Liver (tissue), 9 donors: ENCODE data around the gene NEK2. TPM values are rescaled to one million over a fixed set of nuclear protein-coding genes. Genes with fewer than 3 reads are reported as not detected.
"Not testable (repeated sequence)": the region's sequence is repeated elsewhere in the genome, so short reads cannot be mapped to it uniquely, and the experiment has no call there.

Source experiments
- DNase-seq: peaks from one replicate; pipeline ENCODE4 v3.0.0-alpha.2; 2017; ENCODE audit warnings: low spot score
- H3K27ac ChIP-seq, 2 donors: one replicate each; pipeline ENCODE4 v1.7.0; 2013; ENCODE audit warnings: inconsistent platforms in 2 of 2, low read length in 2 of 2, control low read depth in 1 of 2, low read depth in 1 of 2, mild to moderate bottlenecking in 1 of 2
- H3K27me3 ChIP-seq, 4 donors: one replicate each; pipeline versions ENCODE4 v1.6.1 to v1.7.0; 2013; ENCODE audit warnings: low read length in 3 of 4, inconsistent platforms in 1 of 4, mild to moderate bottlenecking in 1 of 4, moderate library complexity in 1 of 4; ENCODE audit not compliant: control insufficient read depth in 4 of 4, insufficient read depth in 4 of 4
- H3K36me3 ChIP-seq, 4 donors: one replicate each; pipeline versions ENCODE4 v1.6.1 to v1.7.0; 2013; ENCODE audit warnings: low read length in 3 of 4, mild to moderate bottlenecking in 3 of 4, low read depth in 1 of 4, moderate library complexity in 1 of 4; ENCODE audit not compliant: control insufficient read depth in 4 of 4, insufficient read depth in 3 of 4
- H3K4me1 ChIP-seq, 4 donors: one replicate each; pipeline versions ENCODE4 v1.6.1 to v1.7.0; 2013; ENCODE audit warnings: low read length in 3 of 4, mild to moderate bottlenecking in 3 of 4, moderate library complexity in 1 of 4; ENCODE audit not compliant: control insufficient read depth in 4 of 4, insufficient read depth in 4 of 4
- H3K4me3 ChIP-seq, 3 donors: one replicate each; pipeline versions ENCODE4 v1.6.1 to v1.7.0; 2013; ENCODE audit warnings: low read length in 3 of 3, control low read depth in 1 of 3, low read depth in 1 of 3, mild to moderate bottlenecking in 1 of 3
- H3K9ac ChIP-seq, 2 donors: one replicate each; pipeline ENCODE4 v1.7.0; 2013; ENCODE audit warnings: low read length in 2 of 2, mild to moderate bottlenecking in 2 of 2, moderate library complexity in 2 of 2, control low read depth in 1 of 2, low read depth in 1 of 2
- H3K9me3 ChIP-seq, 4 donors: one replicate each; pipeline versions ENCODE4 v1.6.1 to v1.7.0; 2013; ENCODE audit warnings: low read length in 3 of 4; ENCODE audit not compliant: control insufficient read depth in 4 of 4
- ATF3 ChIP-seq: IDR thresholded peaks from 2 replicates; pipeline ENCODE4 v1.6.1; 2016; ENCODE audit warnings: antibody characterized with exemption
- EGR1 ChIP-seq, 2 donors: IDR thresholded peaks; 2 replicates each; pipeline ENCODE4 v1.6.1; 2016 to 2018; ENCODE audit warnings: antibody characterized with exemption in 2 of 2, low read depth in 2 of 2
- FOXA1 ChIP-seq: IDR thresholded peaks from 2 replicates; pipeline ENCODE4 v1.6.1; 2016; ENCODE audit warnings: antibody characterized with exemption
- FOXA2 ChIP-seq: IDR thresholded peaks from 2 replicates; pipeline ENCODE4 v1.6.1; 2016; ENCODE audit warnings: antibody characterized with exemption
- GABPA ChIP-seq, 2 donors: IDR thresholded peaks in 1 of 2; conservative IDR thresholded peaks in 1 of 2; 2 replicates each; pipeline ENCODE4 v1.6.1; 2016; ENCODE audit warnings: antibody characterized with exemption in 2 of 2, mild to moderate bottlenecking in 1 of 2, moderate library complexity in 1 of 2
- HNF4A ChIP-seq, 2 donors: conservative IDR thresholded peaks; 2 replicates each; pipeline ENCODE4 v1.6.1; 2016; ENCODE audit warnings: antibody characterized with exemption in 2 of 2, mild to moderate bottlenecking in 2 of 2
- HNF4G ChIP-seq: IDR thresholded peaks from 2 replicates; pipeline ENCODE4 v1.6.1; 2016; ENCODE audit warnings: antibody characterized with exemption
- JUND ChIP-seq, 2 donors: IDR thresholded peaks; 2 replicates each; pipeline ENCODE4 v1.6.1; 2016; ENCODE audit warnings: antibody characterized with exemption in 2 of 2
- MAX ChIP-seq: IDR thresholded peaks from 2 replicates; pipeline ENCODE4 v1.6.1; 2016; ENCODE audit warnings: antibody characterized with exemption
- NR2F2 ChIP-seq: IDR thresholded peaks from 2 replicates; pipeline ENCODE4 v1.6.1; 2016; ENCODE audit warnings: antibody characterized with exemption
- RAD21 ChIP-seq, 2 donors: IDR thresholded peaks; 2 replicates each; pipeline ENCODE4 v1.6.1; 2016; ENCODE audit warnings: antibody characterized with exemption in 2 of 2, mild to moderate bottlenecking in 2 of 2
- RXRA ChIP-seq, 2 donors: IDR thresholded peaks; 2 replicates each; pipeline ENCODE4 v1.6.1; 2017 to 2018; ENCODE audit warnings: antibody characterized with exemption in 2 of 2, mild to moderate bottlenecking in 1 of 2
- SP1 ChIP-seq: IDR thresholded peaks from 2 replicates; pipeline ENCODE4 v1.6.1; 2018; ENCODE audit warnings: antibody characterized with exemption, mild to moderate bottlenecking
- TAF1 ChIP-seq: conservative IDR thresholded peaks from 2 replicates; pipeline ENCODE4 v1.6.1; 2016; ENCODE audit warnings: antibody characterized with exemption, mild to moderate bottlenecking
- YY1 ChIP-seq: IDR thresholded peaks from 2 replicates; pipeline ENCODE4 v1.6.1; 2016; ENCODE audit warnings: antibody characterized with exemption, mild to moderate bottlenecking
- ZBTB33 ChIP-seq: IDR thresholded peaks from 2 replicates; pipeline ENCODE4 v1.6.1; 2016; ENCODE audit warnings: antibody characterized with exemption
- WGBS: extraction: QIAGEN DNeasy Blood & Tissue Kit; methylation state at CpG from one replicate; pipeline ENCODE4 v1.1.7; 2013; 5-methylcytosine and 5-hydroxymethylcytosine counted together
- polyA plus RNA-seq, 2 donors: library from polyadenylated mRNA; stranded (reverse) in 1 of 2; unstranded in 1 of 2; fragments of 200-250 nt in 1 of 2; fragments of >200 nt in 1 of 2; fragmentation: Nextera tagmentation in 1 of 2; extraction: Ambion mirVana in 1 of 2; gene quantifications; one replicate each; pipeline versions ENCODE4 v1.2.1 to v1.2.3, GENCODE V29; 2013 to 2015
- total RNA-seq, 2 donors: library from RNA; depleted of rRNA; stranded (reverse); fragments of >200 nt; gene quantifications; one replicate each; pipeline ENCODE4 v1.2.3, GENCODE V29; 2014
- TF ChIP-seq, protein P1 (sequence below): fragments of 150-350 bp; IDR thresholded peaks from 2 replicates; pipeline ENCODE4 v1.5.1; 2017; ENCODE audit warnings: improper control_type of control experiment, low read depth, low read length; ENCODE audit not compliant: missing input control
- TF ChIP-seq, protein P2 (sequence below): IDR thresholded peaks from 2 replicates; pipeline ENCODE4 v1.6.1; 2016; ENCODE audit warnings: antibody characterized with exemption, mild to moderate bottlenecking
- donor health status: healthy.
- donor health status: healthy.
- donor health status: healthy.
- donor health status: healthy.
- donor health status: healthy.

The NEK2 gene
- total and polyA plus RNA-seq, 4 donors, result 0.29 to 25.7 (median 1.3) TPM; not detected in 1

DNA sequence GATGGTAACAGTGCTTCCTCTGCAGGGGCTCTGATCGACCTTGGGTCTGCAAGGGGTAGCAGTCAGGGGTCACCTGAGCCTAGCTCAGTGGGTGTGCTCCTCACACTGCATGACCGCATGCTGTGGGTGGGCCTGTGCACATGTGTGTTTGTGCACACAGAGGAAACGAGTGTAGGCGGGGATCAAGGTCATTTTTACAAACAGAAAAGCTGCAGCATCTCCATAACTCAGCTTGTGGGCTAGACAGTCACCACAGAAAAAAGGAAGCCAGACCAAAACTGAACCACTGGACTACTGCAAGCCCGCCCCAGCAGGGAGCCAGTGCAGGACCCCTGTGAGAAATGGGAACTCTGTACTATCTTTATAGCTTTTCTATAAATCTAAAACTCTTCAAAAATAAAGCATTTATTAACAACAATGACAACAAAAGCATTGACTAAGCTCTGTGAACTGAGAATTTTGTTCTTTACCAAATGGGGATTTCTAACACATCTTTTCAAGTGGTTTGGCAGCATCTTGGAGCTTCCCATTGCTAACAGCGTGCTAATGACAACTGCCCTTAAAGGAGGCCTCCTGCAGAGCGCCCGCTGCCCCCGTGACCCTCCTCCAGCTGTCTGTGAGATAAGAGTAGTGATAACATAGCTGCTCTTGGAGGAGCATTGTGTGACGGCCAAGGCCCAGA is 19.9 kb upstream of the NEK2 start:
- no peak for DNase-seq
- Histone ChIP-seq H3K36me3 (no peaks in the 10 kb centered on the region), H3K9me3 (no peaks in the 10 kb centered on the region), H3K27ac (no peak overlapping the region), H3K9ac (no peak overlapping the region), H3K4me3 (no peak overlapping the region), H3K27me3 (no peaks in the 10 kb centered on the region), H3K4me1 (peaks cover 0 to 5% (median 2%) of the 10 kb centered on the region in 4 donors)
- 71% methylated on average over 10 of the region's 10 CpGs for WGBS
- TF ChIP-seq JUND (IDR thresholded peaks at IDR 0.05) (no peak), SP1 (no peak), MAX (no peak), YY1 (no peak), ZBTB33 (no peak), FOXA2 (no peak), RXRA (IDR thresholded peaks at IDR 0.05) (no peak), EGR1 (IDR thresholded peaks at IDR 0.05; ENCODE audit: low read depth in 2 of 2) (no peak), NR2F2 (no peak), RAD21 (IDR thresholded peaks at IDR 0.05) (no peak), TAF1 (no peak), GABPA (IDR thresholded peaks at IDR 0.05 in 1 of 2, conservative IDR thresholded peaks at IDR 0.05 in 1 of 2) (no peak), HNF4G (no peak), HNF4A (conservative IDR thresholded peaks at IDR 0.05) (no peak), FOXA1 (no peak), ATF3 (no peak)
- TF ChIP-seq, protein P1, sequence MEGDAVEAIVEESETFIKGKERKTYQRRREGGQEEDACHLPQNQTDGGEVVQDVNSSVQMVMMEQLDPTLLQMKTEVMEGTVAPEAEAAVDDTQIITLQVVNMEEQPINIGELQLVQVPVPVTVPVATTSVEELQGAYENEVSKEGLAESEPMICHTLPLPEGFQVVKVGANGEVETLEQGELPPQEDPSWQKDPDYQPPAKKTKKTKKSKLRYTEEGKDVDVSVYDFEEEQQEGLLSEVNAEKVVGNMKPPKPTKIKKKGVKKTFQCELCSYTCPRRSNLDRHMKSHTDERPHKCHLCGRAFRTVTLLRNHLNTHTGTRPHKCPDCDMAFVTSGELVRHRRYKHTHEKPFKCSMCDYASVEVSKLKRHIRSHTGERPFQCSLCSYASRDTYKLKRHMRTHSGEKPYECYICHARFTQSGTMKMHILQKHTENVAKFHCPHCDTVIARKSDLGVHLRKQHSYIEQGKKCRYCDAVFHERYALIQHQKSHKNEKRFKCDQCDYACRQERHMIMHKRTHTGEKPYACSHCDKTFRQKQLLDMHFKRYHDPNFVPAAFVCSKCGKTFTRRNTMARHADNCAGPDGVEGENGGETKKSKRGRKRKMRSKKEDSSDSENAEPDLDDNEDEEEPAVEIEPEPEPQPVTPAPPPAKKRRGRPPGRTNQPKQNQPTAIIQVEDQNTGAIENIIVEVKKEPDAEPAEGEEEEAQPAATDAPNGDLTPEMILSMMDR, result no peak
- TF ChIP-seq, protein P2, sequence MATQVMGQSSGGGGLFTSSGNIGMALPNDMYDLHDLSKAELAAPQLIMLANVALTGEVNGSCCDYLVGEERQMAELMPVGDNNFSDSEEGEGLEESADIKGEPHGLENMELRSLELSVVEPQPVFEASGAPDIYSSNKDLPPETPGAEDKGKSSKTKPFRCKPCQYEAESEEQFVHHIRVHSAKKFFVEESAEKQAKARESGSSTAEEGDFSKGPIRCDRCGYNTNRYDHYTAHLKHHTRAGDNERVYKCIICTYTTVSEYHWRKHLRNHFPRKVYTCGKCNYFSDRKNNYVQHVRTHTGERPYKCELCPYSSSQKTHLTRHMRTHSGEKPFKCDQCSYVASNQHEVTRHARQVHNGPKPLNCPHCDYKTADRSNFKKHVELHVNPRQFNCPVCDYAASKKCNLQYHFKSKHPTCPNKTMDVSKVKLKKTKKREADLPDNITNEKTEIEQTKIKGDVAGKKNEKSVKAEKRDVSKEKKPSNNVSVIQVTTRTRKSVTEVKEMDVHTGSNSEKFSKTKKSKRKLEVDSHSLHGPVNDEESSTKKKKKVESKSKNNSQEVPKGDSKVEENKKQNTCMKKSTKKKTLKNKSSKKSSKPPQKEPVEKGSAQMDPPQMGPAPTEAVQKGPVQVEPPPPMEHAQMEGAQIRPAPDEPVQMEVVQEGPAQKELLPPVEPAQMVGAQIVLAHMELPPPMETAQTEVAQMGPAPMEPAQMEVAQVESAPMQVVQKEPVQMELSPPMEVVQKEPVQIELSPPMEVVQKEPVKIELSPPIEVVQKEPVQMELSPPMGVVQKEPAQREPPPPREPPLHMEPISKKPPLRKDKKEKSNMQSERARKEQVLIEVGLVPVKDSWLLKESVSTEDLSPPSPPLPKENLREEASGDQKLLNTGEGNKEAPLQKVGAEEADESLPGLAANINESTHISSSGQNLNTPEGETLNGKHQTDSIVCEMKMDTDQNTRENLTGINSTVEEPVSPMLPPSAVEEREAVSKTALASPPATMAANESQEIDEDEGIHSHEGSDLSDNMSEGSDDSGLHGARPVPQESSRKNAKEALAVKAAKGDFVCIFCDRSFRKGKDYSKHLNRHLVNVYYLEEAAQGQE, result no peak

DNA sequence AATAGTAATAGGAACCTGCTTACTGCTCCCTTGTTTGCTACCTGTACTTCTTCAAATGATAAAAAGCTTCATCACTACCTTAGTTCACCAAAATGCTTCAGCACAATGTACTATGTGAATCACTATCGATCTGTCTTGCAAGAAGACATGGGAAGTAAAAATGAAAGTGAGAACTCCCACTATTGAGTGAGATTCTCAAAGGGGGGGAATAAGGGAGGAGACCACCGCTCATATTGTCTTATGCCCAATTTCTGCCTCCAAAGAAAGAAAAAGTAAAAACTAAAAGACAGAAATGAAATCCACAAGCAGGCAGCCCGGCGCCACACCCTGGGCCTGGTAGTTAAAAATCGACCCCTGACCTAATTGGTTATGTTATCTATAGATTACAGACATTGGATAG is 18.5 kb upstream of the NEK2 start:
- H3K9ac ChIP-seq, H3K36me3 ChIP-seq, DNase-seq, H3K4me1 ChIP-seq, H3K9me3 ChIP-seq, H3K27ac ChIP-seq, H3K4me3 ChIP-seq, H3K27me3 ChIP-seq: not testable (repeated sequence)
- 93% methylated on average over 5 of the region's 5 CpGs for WGBS
